ENCODE data around the gene TMTC1. TPM values are rescaled to one million over a fixed set of nuclear protein-coding genes. Genes with fewer than 3 reads are reported as not detected.

The TMTC1 gene
- total RNA-seq, 1 experiment from 2014 or later: not detected

DNA sequence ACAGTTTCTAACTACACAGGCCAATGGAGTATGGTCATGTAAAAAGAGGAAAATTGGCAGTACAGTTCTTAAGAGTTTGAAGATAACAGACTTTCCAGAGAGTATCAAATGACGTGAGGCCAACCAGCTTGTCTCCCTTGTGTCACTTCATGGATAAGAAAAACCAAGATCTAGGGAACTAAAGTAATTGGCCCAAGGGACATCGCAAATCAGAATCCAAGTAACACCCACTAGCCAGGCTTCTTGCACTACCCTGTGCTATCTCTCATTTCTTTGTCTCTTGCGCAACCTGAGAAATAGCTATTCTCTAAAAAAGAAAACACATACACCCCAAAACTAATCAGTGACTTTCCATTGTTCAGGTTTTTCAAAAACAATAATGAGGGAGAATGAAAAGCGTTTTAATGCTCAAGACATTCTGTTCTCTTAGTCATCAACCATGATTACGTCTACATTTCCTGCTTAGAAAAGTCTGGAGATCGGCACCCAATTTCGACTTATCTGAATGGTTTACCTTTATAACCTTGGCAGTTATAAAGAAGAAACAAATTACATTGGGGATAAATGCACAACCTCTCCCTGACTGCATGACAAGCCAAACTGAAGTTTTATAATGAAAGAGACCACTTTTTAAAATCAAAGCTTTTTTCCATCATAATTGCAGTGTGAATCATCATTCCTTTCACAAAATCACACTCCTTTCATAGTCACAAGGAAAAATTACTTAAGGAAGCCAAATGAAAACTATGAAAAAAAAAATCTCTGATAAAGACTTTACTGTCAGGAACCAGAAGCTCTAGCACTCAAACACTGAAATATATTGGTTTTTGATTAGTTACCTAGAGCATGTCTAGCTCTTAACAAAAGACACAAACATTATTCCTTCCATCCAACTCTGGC, 42.1 kb downstream of the TMTC1 start:
- Mint-ChIP-seq H3K27me3 (ENCODE audit: insufficient read depth, unreplicated experiment) (peaks cover 3% of the 10 kb centered on the region), H3K9me3 (ENCODE audit: unreplicated experiment) (no peaks in the 10 kb centered on the region), H3K27ac (ENCODE audit: unreplicated experiment) (no peak overlapping the region), H3K4me1 (ENCODE audit: low read depth, unreplicated experiment) (no peaks in the 10 kb centered on the region), H3K36me3 (ENCODE audit: insufficient read depth, unreplicated experiment) (no peaks in the 10 kb centered on the region), H3K4me3 (ENCODE audit: unreplicated experiment) (no peak overlapping the region)
- BruUV-seq (replicated peaks): no TSS peak
- ChIA-PET POLR2A (no interaction called here), CTCF (no interaction called here)
- intact Hi-C loops (cut with micrococcal nuclease; ENCODE audit: unreplicated experiment): no loop called here
- TF ChIP-seq, protein P1, sequence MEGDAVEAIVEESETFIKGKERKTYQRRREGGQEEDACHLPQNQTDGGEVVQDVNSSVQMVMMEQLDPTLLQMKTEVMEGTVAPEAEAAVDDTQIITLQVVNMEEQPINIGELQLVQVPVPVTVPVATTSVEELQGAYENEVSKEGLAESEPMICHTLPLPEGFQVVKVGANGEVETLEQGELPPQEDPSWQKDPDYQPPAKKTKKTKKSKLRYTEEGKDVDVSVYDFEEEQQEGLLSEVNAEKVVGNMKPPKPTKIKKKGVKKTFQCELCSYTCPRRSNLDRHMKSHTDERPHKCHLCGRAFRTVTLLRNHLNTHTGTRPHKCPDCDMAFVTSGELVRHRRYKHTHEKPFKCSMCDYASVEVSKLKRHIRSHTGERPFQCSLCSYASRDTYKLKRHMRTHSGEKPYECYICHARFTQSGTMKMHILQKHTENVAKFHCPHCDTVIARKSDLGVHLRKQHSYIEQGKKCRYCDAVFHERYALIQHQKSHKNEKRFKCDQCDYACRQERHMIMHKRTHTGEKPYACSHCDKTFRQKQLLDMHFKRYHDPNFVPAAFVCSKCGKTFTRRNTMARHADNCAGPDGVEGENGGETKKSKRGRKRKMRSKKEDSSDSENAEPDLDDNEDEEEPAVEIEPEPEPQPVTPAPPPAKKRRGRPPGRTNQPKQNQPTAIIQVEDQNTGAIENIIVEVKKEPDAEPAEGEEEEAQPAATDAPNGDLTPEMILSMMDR (IDR thresholded peaks at IDR 0.05; ENCODE audit: insufficient read depth in 1 of 2, low read depth in 1 of 2, low read length in 1 of 2, severe bottlenecking in 1 of 2, unreplicated experiment in 1 of 2): no peak
- Histone ChIP-seq H3K36me3 (ENCODE audit: control insufficient read depth, insufficient read depth, low read length) (no peaks in the 10 kb centered on the region), H3K9me3 (no peaks in the 10 kb centered on the region), H3K4me3 (ENCODE audit: low read depth, low read length) (no peak overlapping the region), H3K4me1 (no peaks in the 10 kb centered on the region), H3K27me3 (replicated peaks; ENCODE audit: control insufficient read depth, insufficient read depth, low read length) (no peaks in the 10 kb centered on the region)
- DNase-seq: no peak

DNA sequence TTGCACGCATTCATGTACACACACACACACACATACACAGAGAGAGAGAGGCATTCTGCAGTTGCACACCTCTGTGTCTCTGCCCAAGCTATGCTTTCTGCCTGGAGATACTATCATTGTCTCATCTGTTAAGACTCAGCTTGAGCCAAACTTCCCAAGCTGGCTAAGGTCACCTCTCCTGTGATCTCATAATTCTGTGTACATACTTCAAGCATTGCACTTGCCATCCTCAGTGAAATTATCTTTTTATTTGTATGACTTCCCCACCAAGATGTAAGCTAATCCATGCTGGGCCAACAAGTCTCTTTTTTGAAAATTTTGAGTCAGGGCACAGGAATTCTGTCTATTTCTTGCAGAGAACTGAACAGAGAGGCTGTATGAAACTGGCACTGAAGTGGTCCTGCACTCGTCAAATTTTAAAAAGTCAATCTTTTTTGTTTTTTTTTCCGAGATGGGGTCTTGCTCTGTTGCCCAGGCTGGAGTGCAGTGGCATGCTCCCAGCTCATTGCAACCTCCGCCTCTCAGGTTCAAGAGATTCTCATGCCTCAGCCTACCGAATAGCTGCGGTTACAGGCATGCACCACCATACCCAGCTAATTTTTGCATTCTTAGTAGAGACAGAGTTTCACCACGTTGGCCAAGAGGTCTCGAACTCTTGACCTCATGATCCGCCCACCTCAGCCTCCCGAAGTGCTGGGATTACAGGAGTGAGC, 44.3 kb downstream of the TMTC1 start:
- POLR2A ChIA-PET: no interaction called here
- H3K4me1 ChIP-seq: no peaks in the 10 kb centered on the region
- Mint-ChIP-seq H3K4me3 (ENCODE audit: unreplicated experiment) (no peak overlapping the region), H3K36me3 (ENCODE audit: insufficient read depth, unreplicated experiment) (no peaks in the 10 kb centered on the region), H3K27me3 (ENCODE audit: insufficient read depth, unreplicated experiment) (no peaks in the 10 kb centered on the region), H3K9me3 (ENCODE audit: unreplicated experiment) (no peaks in the 10 kb centered on the region), H3K27ac (ENCODE audit: unreplicated experiment) (no peak overlapping the region), H3K4me1 (ENCODE audit: low read depth, unreplicated experiment) (no peaks in the 10 kb centered on the region)
- no TSS peak for BruUV-seq (replicated peaks)
- TF ChIP-seq, protein P1 (IDR thresholded peaks at IDR 0.05; ENCODE audit: insufficient read depth in 1 of 2, low read depth in 1 of 2, low read length in 1 of 2, severe bottlenecking in 1 of 2, unreplicated experiment in 1 of 2): no peak
- CTCF ChIA-PET: no interaction called here
- H3K27me3 ChIP-seq (replicated peaks; ENCODE audit: control insufficient read depth, insufficient read depth, low read length): no peaks in the 10 kb centered on the region
- no peaks in the 10 kb centered on the region for H3K36me3 ChIP-seq (ENCODE audit: control insufficient read depth, insufficient read depth, low read length)
- DNase-seq: no peak
- no peaks in the 10 kb centered on the region for H3K9me3 ChIP-seq
- no peak overlapping the region for H3K4me3 ChIP-seq (ENCODE audit: low read depth, low read length)
- intact Hi-C loops (cut with micrococcal nuclease; ENCODE audit: unreplicated experiment): no loop called here

DNA sequence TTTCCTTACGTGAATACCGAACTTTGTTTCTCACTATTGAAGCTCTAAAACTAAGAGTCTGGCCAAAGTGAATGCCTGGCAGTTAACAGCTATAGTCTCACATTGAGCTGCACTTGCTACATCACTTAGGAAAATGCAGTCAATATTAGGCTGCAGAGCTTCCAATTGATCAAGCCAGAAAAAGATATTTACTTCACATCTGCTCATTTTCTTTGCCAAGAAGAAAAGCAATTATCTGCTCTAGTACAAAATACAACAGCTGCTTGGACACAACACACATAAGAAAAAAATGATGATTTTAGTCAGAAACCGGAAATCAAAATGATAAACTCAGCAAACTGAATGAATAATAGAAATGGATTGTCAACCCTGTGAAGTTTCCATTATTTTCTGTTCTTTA, 45.4 kb downstream of the TMTC1 start:
- H3K36me3 Mint-ChIP-seq (ENCODE audit: insufficient read depth, unreplicated experiment): no peaks in the 10 kb centered on the region
- ChIA-PET POLR2A (no interaction called here), CTCF (no interaction called here)
- no peak for DNase-seq
- Histone ChIP-seq H3K4me3 (ENCODE audit: low read depth, low read length) (no peak overlapping the region), H3K9me3 (no peaks in the 10 kb centered on the region), H3K4me1 (no peaks in the 10 kb centered on the region), H3K36me3 (ENCODE audit: control insufficient read depth, insufficient read depth, low read length) (no peaks in the 10 kb centered on the region), H3K27me3 (replicated peaks; ENCODE audit: control insufficient read depth, insufficient read depth, low read length) (no peaks in the 10 kb centered on the region)
- no peaks in the 10 kb centered on the region for H3K9me3 Mint-ChIP-seq (ENCODE audit: unreplicated experiment)
- no peak overlapping the region for H3K27ac Mint-ChIP-seq (ENCODE audit: unreplicated experiment)
- H3K27me3 Mint-ChIP-seq (ENCODE audit: insufficient read depth, unreplicated experiment): no peaks in the 10 kb centered on the region
- H3K4me1 Mint-ChIP-seq (ENCODE audit: low read depth, unreplicated experiment): no peaks in the 10 kb centered on the region
- TF ChIP-seq, protein P1 (IDR thresholded peaks at IDR 0.05; ENCODE audit: insufficient read depth in 1 of 2, low read depth in 1 of 2, low read length in 1 of 2, severe bottlenecking in 1 of 2, unreplicated experiment in 1 of 2): no peak
- no TSS peak for BruUV-seq (replicated peaks)
- no peak overlapping the region for H3K4me3 Mint-ChIP-seq (ENCODE audit: unreplicated experiment)
- intact Hi-C loops (cut with micrococcal nuclease; ENCODE audit: unreplicated experiment): no loop called here
